GM19395 (cell line): Measurements from ENCODE around the gene DHDH.

Experiments used
- ATAC-seq: cut with Tn5 transposase; IDR thresholded peaks from one replicate; pipeline ENCODE4 v1.9.1; 2021; ENCODE audit warnings: mild to moderate bottlenecking, moderate library complexity; ENCODE audit not compliant: unreplicated experiment

Gene DHDH

GRCh38 chr19:48946463-48947257 lies 13.2 kb downstream of the DHDH start:
- ATAC-seq: no peak

- no peak for ATAC-seq
Measured at GRCh38 chr19:48947258-48947542, 13.7 kb downstream of the DHDH start.

- no peak for ATAC-seq
Measured at GRCh38 chr19:48950159-48950558, 16.7 kb downstream of the DHDH start.

- ATAC-seq: no peak
Measured at GRCh38 chr19:48950830-48951519, 17.5 kb downstream of the DHDH start.

- ATAC-seq: no peak
Measured at GRCh38 chr19:48953141-48953540, 19.6 kb downstream of the DHDH start.

GRCh38 chr19:48953990-48954594 lies 20.6 kb downstream of the DHDH start:
- ATAC-seq: peak; percentile 9

- ATAC-seq: peak; percentile 74
Measured at GRCh38 chr19:48954595-48955307, 21.3 kb downstream of the DHDH start, which contains the start of gene BAX. BAX (plus strand) TSS chr19:48954875; CDS start chr19:48954929, 54 bp downstream.

- ATAC-seq: no peak
Measured at GRCh38 chr19:48955308-48955958, 21.9 kb downstream of the DHDH start.

GRCh38 chr19:48958006-48958405 lies 24.5 kb downstream of the DHDH start:
- no peak for ATAC-seq

- ATAC-seq: no peak
Measured at GRCh38 chr19:48959341-48960239, 26.1 kb downstream of the DHDH start.

GRCh38 chr19:48961051-48961649 lies 27.7 kb downstream of the DHDH start:
- ATAC-seq: no peak

- no peak for ATAC-seq
Measured at GRCh38 chr19:48961673-48962028, 28.2 kb downstream of the DHDH start.

GRCh38 chr19:48962029-48962848 lies 28.7 kb downstream of the DHDH start:
- ATAC-seq: no peak

GRCh38 chr19:48962849-48963165 lies 29.3 kb downstream of the DHDH start:
- no peak for ATAC-seq

GRCh38 chr19:48963371-48964204 lies 30.1 kb downstream of the DHDH start:
- no peak for ATAC-seq

- no peak for ATAC-seq
Measured at GRCh38 chr19:48964205-48965039, 30.9 kb downstream of the DHDH start.
